ENCODE data around the gene SLC9A3. TPM values are rescaled to one million over a fixed set of nuclear protein-coding genes. Genes with fewer than 3 reads are reported as not detected.

Gene SLC9A3
- total RNA-seq, 1 experiment from 2014 or later = 1.5 TPM

DNA sequence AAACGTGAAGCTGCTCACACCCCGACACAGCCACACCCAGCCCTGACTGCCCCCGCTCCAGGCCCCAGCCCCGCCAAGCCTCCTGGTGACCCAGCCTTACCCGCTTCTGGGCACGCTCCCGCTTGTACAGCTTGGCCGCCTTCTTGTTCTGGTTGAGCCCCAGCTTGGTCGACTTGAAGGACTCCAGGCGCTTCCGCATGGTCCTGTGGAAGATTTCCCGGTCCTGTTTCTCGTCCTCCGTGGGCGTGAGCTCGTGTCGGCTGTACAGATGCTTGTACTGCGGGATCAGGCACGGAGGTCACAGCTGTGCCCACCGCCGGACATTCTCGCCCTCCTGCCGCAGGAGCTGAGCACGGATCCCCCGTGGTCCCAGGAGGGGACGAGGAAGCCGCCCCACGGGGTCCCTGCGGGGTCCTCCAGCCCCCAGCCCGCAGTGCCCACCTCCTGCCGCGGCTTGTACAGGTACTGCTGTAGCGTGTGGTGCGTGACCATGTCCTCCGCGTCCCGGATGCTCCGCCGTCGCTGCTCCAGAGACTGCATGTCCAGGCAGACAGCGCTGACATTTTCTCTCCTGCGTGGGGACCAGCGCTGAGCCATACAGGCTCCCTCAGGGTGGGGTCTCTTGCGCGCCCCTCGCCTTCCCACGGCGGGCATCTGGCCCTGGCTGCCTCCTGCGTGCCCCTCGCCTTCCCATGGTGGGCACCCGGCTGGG is 48.0 kb downstream of the SLC9A3 start:
- no peak overlapping the region for H2AFZ ChIP-seq (ENCODE audit: low read depth, low read length, poor library complexity, severe bottlenecking)
- RAD21 ChIA-PET (ENCODE audit: low non-redundant PET in 1 of 2, low total read pairs in 2 of 2, uncharacterized antibody in 2 of 2, unreplicated experiment in 2 of 2) = no interaction called here
- no peak overlapping the region for H3K9ac ChIP-seq (ENCODE audit: low read length)
- no peak for ATAC-seq
- POLR2A ChIA-PET = no interaction called here
- intact Hi-C loops (cut with micrococcal nuclease) = no loop called here
- no peak overlapping the region for H3K27ac ChIP-seq (ENCODE audit: low read depth, low read length)
- no peaks in the 10 kb centered on the region for H4K20me1 ChIP-seq (ENCODE audit: insufficient read depth)
- no TSS peak for BruUV-seq (replicated peaks)
- H3K27me3 ChIP-seq (ENCODE audit: insufficient read depth, low read length) = no peaks in the 10 kb centered on the region
- TF ChIP-seq YY1 (IDR thresholded peaks at IDR 0.05; ENCODE audit: extremely low read depth, insufficient replicate concordance, low read depth, low read length) (no peak), POLR2AphosphoS5 (IDR thresholded peaks at IDR 0.05; ENCODE audit: low read depth, low read length) (no peak; the same call in 1 of the 2 replicates), EGR1 (IDR thresholded peaks at IDR 0.05; ENCODE audit: low read depth) (no peak)
- H3K4me1 ChIP-seq (ENCODE audit: control insufficient read depth in 1 of 2, insufficient read depth in 2 of 2, low read length in 2 of 2) = peaks cover 5 to 29% of the 10 kb centered on the region in 2 experiments; a peak in 3 of 4 replicates
- no peaks in the 10 kb centered on the region for H3K9me2 ChIP-seq (ENCODE audit: insufficient read depth)
- H3K9me3 ChIP-seq (ENCODE audit: control insufficient read depth in 1 of 2, insufficient read depth in 1 of 2, low read depth in 1 of 2, low read length in 2 of 2) = no peaks in the 10 kb centered on the region
- peaks cover 15% of the 10 kb centered on the region for H3K79me2 ChIP-seq (ENCODE audit: insufficient read depth, low read length)
- H3K4me3 ChIP-seq (replicated peaks in 1 of 2; ENCODE audit: low read depth in 1 of 2, low read length in 2 of 2) = no peak overlapping the region
- CTCF ChIA-PET = no interaction called here
- DNase-seq (ENCODE audit: low read depth, low spot score) = no peak
- no peaks in the 10 kb centered on the region for H3K36me3 ChIP-seq (ENCODE audit: control insufficient read depth in 1 of 2, insufficient read depth in 2 of 2, low read length in 2 of 2)
- H3K4me2 ChIP-seq (ENCODE audit: low read length) = no peak overlapping the region

DNA sequence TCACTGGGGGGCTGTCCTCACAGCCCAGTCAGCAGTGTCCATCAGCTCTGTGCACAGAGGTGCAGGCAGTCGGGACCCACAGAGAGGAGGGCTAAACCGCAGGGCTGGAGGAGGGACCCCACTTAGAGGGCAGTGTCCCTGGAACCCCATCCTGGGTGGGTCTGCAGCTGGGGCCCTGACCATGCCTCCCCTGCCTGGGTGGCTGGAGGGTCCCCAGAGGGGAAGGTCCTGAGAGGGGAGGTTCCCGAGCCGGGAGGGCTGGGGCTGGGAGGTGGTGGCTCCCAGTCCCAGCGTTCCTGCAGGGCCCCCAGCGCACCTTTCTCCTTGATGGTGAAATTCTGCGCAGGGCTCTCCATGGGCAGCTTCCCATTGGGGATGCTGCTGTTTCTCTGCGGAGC is 48.5 kb downstream of the SLC9A3 start:
- no TSS peak for BruUV-seq (replicated peaks)
- H3K9me3 ChIP-seq (ENCODE audit: control insufficient read depth in 1 of 2, insufficient read depth in 1 of 2, low read depth in 1 of 2, low read length in 2 of 2) = no peaks in the 10 kb centered on the region
- ChIA-PET POLR2A (no interaction called here), RAD21 (ENCODE audit: low non-redundant PET in 1 of 2, low total read pairs in 2 of 2, uncharacterized antibody in 2 of 2, unreplicated experiment in 2 of 2) (no interaction called here), CTCF (no interaction called here)
- intact Hi-C loops (cut with micrococcal nuclease) = no loop called here
- H4K20me1 ChIP-seq (ENCODE audit: insufficient read depth) = no peaks in the 10 kb centered on the region
- H3K27ac ChIP-seq (ENCODE audit: low read depth, low read length) = no peak overlapping the region
- H3K4me3 ChIP-seq (replicated peaks in 1 of 2; ENCODE audit: low read depth in 1 of 2, low read length in 2 of 2) = no peak overlapping the region
- H3K9ac ChIP-seq (ENCODE audit: low read length) = no peak overlapping the region
- H3K4me1 ChIP-seq (ENCODE audit: control insufficient read depth in 1 of 2, insufficient read depth in 2 of 2, low read length in 2 of 2) = peaks cover 5 to 24% of the 10 kb centered on the region in 2 experiments; a peak in 3 of 4 replicates
- H3K36me3 ChIP-seq (ENCODE audit: control insufficient read depth in 1 of 2, insufficient read depth in 2 of 2, low read length in 2 of 2) = peaks cover 1 to 4% of the 10 kb centered on the region in 2 experiments; a peak in 1 of 4 replicates
- ATAC-seq (no peak), DNase-seq (ENCODE audit: low read depth, low spot score) (no peak)
- H3K4me2 ChIP-seq (ENCODE audit: low read length) = no peak overlapping the region
- H3K79me2 ChIP-seq (ENCODE audit: insufficient read depth, low read length) = peaks cover 21% of the 10 kb centered on the region
- TF ChIP-seq YY1 (IDR thresholded peaks at IDR 0.05; ENCODE audit: extremely low read depth, insufficient replicate concordance, low read depth, low read length) (no peak), CBX3 (IDR thresholded peaks at IDR 0.05; ENCODE audit: low read depth) (no peak), POLR2AphosphoS5 (IDR thresholded peaks at IDR 0.05; ENCODE audit: low read depth, low read length) (no peak), POLR2A (IDR thresholded peaks at IDR 0.05; ENCODE audit: borderline replicate concordance, extremely low read depth, insufficient read depth, insufficient read length) (no peak), EZH2phosphoT487 (IDR thresholded peaks at IDR 0.05; ENCODE audit: borderline replicate concordance) (no peak), ZNF274 (IDR thresholded peaks at IDR 0.05; ENCODE audit: low read depth, low read length) (no peak), JUND (IDR thresholded peaks at IDR 0.05) (no peak), CEBPB (IDR thresholded peaks at IDR 0.05; ENCODE audit: low read depth) (no peak)
- TF ChIP-seq, protein P1, sequence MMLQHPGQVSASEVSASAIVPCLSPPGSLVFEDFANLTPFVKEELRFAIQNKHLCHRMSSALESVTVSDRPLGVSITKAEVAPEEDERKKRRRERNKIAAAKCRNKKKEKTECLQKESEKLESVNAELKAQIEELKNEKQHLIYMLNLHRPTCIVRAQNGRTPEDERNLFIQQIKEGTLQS (IDR thresholded peaks at IDR 0.05) = no peak
- TF ChIP-seq, protein P2, sequence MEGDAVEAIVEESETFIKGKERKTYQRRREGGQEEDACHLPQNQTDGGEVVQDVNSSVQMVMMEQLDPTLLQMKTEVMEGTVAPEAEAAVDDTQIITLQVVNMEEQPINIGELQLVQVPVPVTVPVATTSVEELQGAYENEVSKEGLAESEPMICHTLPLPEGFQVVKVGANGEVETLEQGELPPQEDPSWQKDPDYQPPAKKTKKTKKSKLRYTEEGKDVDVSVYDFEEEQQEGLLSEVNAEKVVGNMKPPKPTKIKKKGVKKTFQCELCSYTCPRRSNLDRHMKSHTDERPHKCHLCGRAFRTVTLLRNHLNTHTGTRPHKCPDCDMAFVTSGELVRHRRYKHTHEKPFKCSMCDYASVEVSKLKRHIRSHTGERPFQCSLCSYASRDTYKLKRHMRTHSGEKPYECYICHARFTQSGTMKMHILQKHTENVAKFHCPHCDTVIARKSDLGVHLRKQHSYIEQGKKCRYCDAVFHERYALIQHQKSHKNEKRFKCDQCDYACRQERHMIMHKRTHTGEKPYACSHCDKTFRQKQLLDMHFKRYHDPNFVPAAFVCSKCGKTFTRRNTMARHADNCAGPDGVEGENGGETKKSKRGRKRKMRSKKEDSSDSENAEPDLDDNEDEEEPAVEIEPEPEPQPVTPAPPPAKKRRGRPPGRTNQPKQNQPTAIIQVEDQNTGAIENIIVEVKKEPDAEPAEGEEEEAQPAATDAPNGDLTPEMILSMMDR (IDR thresholded peaks at IDR 0.05 in 2 of 3, conservative IDR thresholded peaks at IDR 0.05 in 1 of 3; ENCODE audit: borderline replicate concordance in 1 of 3, insufficient read depth in 1 of 3, low read depth in 2 of 3, low read length in 2 of 3) = no peak
- TF ChIP-seq, protein P3, sequence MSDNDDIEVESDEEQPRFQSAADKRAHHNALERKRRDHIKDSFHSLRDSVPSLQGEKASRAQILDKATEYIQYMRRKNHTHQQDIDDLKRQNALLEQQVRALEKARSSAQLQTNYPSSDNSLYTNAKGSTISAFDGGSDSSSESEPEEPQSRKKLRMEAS (IDR thresholded peaks at IDR 0.05) = no peak
- no peaks in the 10 kb centered on the region for H3K9me2 ChIP-seq (ENCODE audit: insufficient read depth)
- no peaks in the 10 kb centered on the region for H3K27me3 ChIP-seq (ENCODE audit: insufficient read depth, low read length)
- H2AFZ ChIP-seq (ENCODE audit: low read depth, low read length, poor library complexity, severe bottlenecking) = no peak overlapping the region
